GM12875 (cell line): ENCODE results near the gene GRM4.

Experiments used
- H3K4me3 ChIP-seq: one replicate; pipeline ENCODE4 v1.5.1; 2011; ENCODE audit warnings: low read depth, low read length, control low read depth
- CTCF ChIP-seq: IDR thresholded peaks from 2 replicates; pipeline ENCODE4 v1.5.1; 2011; ENCODE audit warnings: low read depth, mild to moderate bottlenecking, control low read depth, inconsistent platforms, low read length, moderate library complexity, borderline replicate concordance; ENCODE audit not compliant: insufficient read depth

The GRM4 gene

GRCh38 chr6:34062815-34063214 is 83.1 kb downstream of the GRM4 start:
- 0 out of 2 replicates have a peak, but pooled peaks have one; percentile 14 for TF ChIP-seq CTCF
- no peak overlapping the region for H3K4me3 ChIP-seq

GRCh38 chr6:34062156-34062555 is 83.7 kb downstream of the GRM4 start:
- no peak overlapping the region for H3K4me3 ChIP-seq
- TF ChIP-seq CTCF, result no peak

- TF ChIP-seq CTCF, result no peak
- H3K4me3 ChIP-seq, result no peak overlapping the region
These were observed 84.5 kb downstream of the GRM4 start for GRCh38 chr6:34061348-34061747.

- no peak for TF ChIP-seq CTCF
- H3K4me3 ChIP-seq, result no peak overlapping the region
These were observed 86.0 kb downstream of the GRM4 start for GRCh38 chr6:34059914-34060313.

- H3K4me3 ChIP-seq, result no peak overlapping the region
- no peak for TF ChIP-seq CTCF
These were observed 86.7 kb downstream of the GRM4 start for GRCh38 chr6:34059136-34059731.

GRCh38 chr6:34057790-34058189 is 88.1 kb downstream of the GRM4 start:
- H3K4me3 ChIP-seq, result no peak overlapping the region
- no peak for TF ChIP-seq CTCF

GRCh38 chr6:34057191-34057590 is 88.7 kb downstream of the GRM4 start:
- no peak for TF ChIP-seq CTCF
- H3K4me3 ChIP-seq, result no peak overlapping the region
